IMR-90 (cell line): Measurements from ENCODE around the gene TBL3. TPM values are rescaled to one million over a fixed set of nuclear protein-coding genes. Genes with fewer than 3 reads are reported as not detected.

ENCODE experiments used
- ATAC-seq: fragments of 200-7000 bp; cut with Tn5 transposase; 2 replicates; pipeline ENCODE4 v1.9.1; 2020; ENCODE audit warnings: low read depth, mild to moderate bottlenecking, moderate library complexity
- BruUV-seq: library from RNA; stranded (reverse); fragments of 400-500 nt; replicated peaks from 2 replicates; lab custom pipeline; 2021; lab: Mats Ljungman, UMichigan
- CTCF ChIA-PET: fragments of 300-600 bp; formaldehyde crosslinking; extraction: SDS; loops from one replicate; lab custom pipeline; 2021; ENCODE audit warnings: antibody characterized with exemption; lab: Yijun Ruan, JAX
- POLR2A ChIA-PET: fragments of 300-600 bp; sonication (Branson Sonifier 250); formaldehyde crosslinking; loops from one replicate; lab custom pipeline; 2022; ENCODE audit warnings: antibody characterized with exemption; ENCODE audit not compliant: unreplicated experiment; lab: Charles Lee
- DNase-seq: peaks from one replicate; pipeline ENCODE4 v3.0.0; 2013
- H2AFZ ChIP-seq: replicated peaks from 2 replicates; pipeline ENCODE3; 2013; ENCODE audit warnings: low read length, mild to moderate bottlenecking; ENCODE audit not compliant: poor library complexity
- H2AK5ac ChIP-seq: 2 replicates; pipeline ENCODE4 v1.6.1; 2013; ENCODE audit warnings: low read depth, low read length, inconsistent platforms
- H2AK9ac ChIP-seq: replicated peaks from 2 replicates; pipeline ENCODE3; 2013; ENCODE audit warnings: mild to moderate bottlenecking, low read depth, low read length, moderate library complexity; ENCODE audit not compliant: poor library complexity
- H2BK120ac ChIP-seq: 2 replicates; pipeline ENCODE4 v1.6.1; 2013; ENCODE audit warnings: low read depth, low read length, inconsistent platforms
- H2BK15ac ChIP-seq: 3 replicates; pipeline ENCODE4 v1.6.1; 2013; ENCODE audit warnings: low read depth, low read length, inconsistent platforms
- H2BK20ac ChIP-seq: 2 replicates; pipeline ENCODE4 v1.6.1; 2013; ENCODE audit warnings: low read depth, mild to moderate bottlenecking, inconsistent platforms, low read length, moderate library complexity
- H2BK5ac ChIP-seq: 2 replicates; pipeline ENCODE4 v1.6.1; 2013; ENCODE audit warnings: mild to moderate bottlenecking, low read depth, low read length, inconsistent platforms; ENCODE audit not compliant: poor library complexity, severe bottlenecking
- H3K14ac ChIP-seq: replicated peaks from 2 replicates; pipeline ENCODE4 v1.6.1; 2013; ENCODE audit warnings: low read depth, low read length, inconsistent platforms
- H3K18ac ChIP-seq: 2 replicates; pipeline ENCODE4 v1.6.1; 2013; ENCODE audit warnings: low read depth, low read length, control low read depth
- H3K23ac ChIP-seq: 2 replicates; pipeline ENCODE4 v1.6.1; 2013; ENCODE audit warnings: low read depth, low read length, inconsistent platforms
- H3K27ac ChIP-seq: 2 replicates; pipeline ENCODE4 v1.5.1; 2013; ENCODE audit warnings: mild to moderate bottlenecking, control low read depth, low read length; ENCODE audit not compliant: insufficient read depth
- H3K27me3 ChIP-seq: 2 replicates; pipeline ENCODE4 v1.6.1; 2013; ENCODE audit warnings: low read length; ENCODE audit not compliant: control insufficient read depth, insufficient read depth
- H3K36me3 ChIP-seq: 2 replicates; pipeline ENCODE4 v1.6.1; 2013; ENCODE audit warnings: low read length, mixed read lengths; ENCODE audit not compliant: control insufficient read depth, insufficient read depth
- H3K4ac ChIP-seq: 2 replicates; pipeline ENCODE4 v1.6.1; 2013; ENCODE audit warnings: low read depth, low read length, inconsistent platforms
- H3K4me1 ChIP-seq: 2 replicates; pipeline ENCODE4 v1.6.1; 2013; ENCODE audit warnings: low read length, mixed read lengths; ENCODE audit not compliant: control insufficient read depth, insufficient read depth
- H3K4me2 ChIP-seq: 2 replicates; pipeline ENCODE4 v1.6.1; 2013; ENCODE audit warnings: low read depth, mild to moderate bottlenecking, control low read depth, low read length, moderate library complexity
- H3K4me3 ChIP-seq: 2 replicates; pipeline ENCODE4 v1.5.1; 2013; ENCODE audit warnings: low read depth, mild to moderate bottlenecking, control low read depth, low read length, moderate library complexity; ENCODE audit not compliant: insufficient read depth
- H3K56ac ChIP-seq: 2 replicates; pipeline ENCODE4 v1.6.1; 2013; ENCODE audit warnings: low read length, inconsistent platforms; ENCODE audit not compliant: insufficient read depth; ENCODE audit errors: extremely low read depth
- H3K79me1 ChIP-seq, 2 experiments: 2 replicates each; pipeline ENCODE4 v1.6.1; 2013; ENCODE audit warnings: low read length in 2 of 2, inconsistent platforms in 1 of 2, low read depth in 1 of 2
- H3K9ac ChIP-seq: 2 replicates; pipeline ENCODE4 v1.6.1; 2013; ENCODE audit warnings: low read depth, low read length, control low read depth
- H3K9me1 ChIP-seq: 2 replicates; pipeline ENCODE4 v1.6.1; 2013; ENCODE audit warnings: low read length, inconsistent platforms; ENCODE audit not compliant: insufficient read depth
- H3K9me3 ChIP-seq: 2 replicates; pipeline ENCODE4 v1.6.1; 2013; ENCODE audit warnings: low read length; ENCODE audit not compliant: control insufficient read depth, insufficient read depth
- H4K20me1 ChIP-seq: 2 replicates; pipeline ENCODE4 v1.6.1; 2013; ENCODE audit warnings: low read length, inconsistent platforms; ENCODE audit not compliant: insufficient read depth
- H4K5ac ChIP-seq: 2 replicates; pipeline ENCODE4 v1.6.1; 2013; ENCODE audit warnings: mild to moderate bottlenecking, low read depth, low read length, control low read depth
- H4K8ac ChIP-seq, 2 experiments: 2 replicates each; pipeline ENCODE4 v1.6.1; 2013; ENCODE audit warnings: low read depth in 2 of 2, low read length in 2 of 2, control low read depth in 1 of 2, inconsistent platforms in 1 of 2
- H4K91ac ChIP-seq: 2 replicates; pipeline ENCODE4 v1.6.1; 2013; ENCODE audit warnings: low read depth, low read length, inconsistent platforms; ENCODE audit not compliant: insufficient read depth
- BHLHE40 ChIP-seq: fragments of 150-350 bp; IDR thresholded peaks from 2 replicates; pipeline ENCODE4 v1.6.1; 2016; ENCODE audit warnings: mild to moderate bottlenecking, low read depth, low read length
- CHD1 ChIP-seq: IDR thresholded peaks from 2 replicates; pipeline ENCODE4 v1.6.1; 2012; ENCODE audit warnings: low read depth, low read length, improper control_type of control experiment
- ELK1 ChIP-seq: fragments of 150-350 bp; IDR thresholded peaks from 2 replicates; pipeline ENCODE4 v1.6.1; 2016; ENCODE audit warnings: low read depth, mild to moderate bottlenecking, low read length, moderate library complexity, borderline replicate concordance
- FOS ChIP-seq: fragments of 150-350 bp; IDR thresholded peaks from 2 replicates; pipeline ENCODE4 v1.6.1; 2016; ENCODE audit warnings: low read depth, low read length
- MAFK ChIP-seq: IDR thresholded peaks from 2 replicates; pipeline ENCODE4 v1.6.1; 2012; ENCODE audit warnings: low read depth, low read length, improper control_type of control experiment
- MAZ ChIP-seq: IDR thresholded peaks from 2 replicates; pipeline ENCODE4 v1.6.1; 2012; ENCODE audit warnings: low read depth, mild to moderate bottlenecking, low read length, improper control_type of control experiment, moderate library complexity, borderline replicate concordance
- MXI1 ChIP-seq: IDR thresholded peaks from 2 replicates; pipeline ENCODE4 v1.6.1; 2012; ENCODE audit warnings: low read depth, mild to moderate bottlenecking, low read length, moderate library complexity, borderline replicate concordance
- NFE2L2 ChIP-seq: fragments of 150-350 bp; IDR thresholded peaks from 2 replicates; pipeline ENCODE4 v1.6.1; 2016; ENCODE audit warnings: low read depth, mild to moderate bottlenecking, low read length
- POLR2A ChIP-seq: IDR thresholded peaks from 2 replicates; pipeline ENCODE4 v1.6.1; 2012; ENCODE audit warnings: mild to moderate bottlenecking, low read depth, low read length
- RCOR1 ChIP-seq: IDR thresholded peaks from 2 replicates; pipeline ENCODE4 v1.6.1; 2012; ENCODE audit warnings: mild to moderate bottlenecking, low read length, improper control_type of control experiment; ENCODE audit not compliant: insufficient replicate concordance
- RFX5 ChIP-seq: IDR thresholded peaks from 2 replicates; pipeline ENCODE4 v1.8.0; 2012; ENCODE audit warnings: low read depth, mild to moderate bottlenecking, low read length, moderate library complexity
- SMC3 ChIP-seq: fragments of 150-350 bp; IDR thresholded peaks from 2 replicates; pipeline ENCODE4 v1.6.1; 2016; ENCODE audit warnings: low read depth, mild to moderate bottlenecking, antibody characterized with exemption, low read length, moderate library complexity
- WGBS, 2 experiments: methylation state at CpG; one replicate each; pipeline versions ENCODE4 v1.1.5 to v1.1.7; 2013; ENCODE audit warnings: missing lambda C conversion rate in 2 of 2; ENCODE audit not compliant: insufficient read length in 1 of 2; ENCODE audit errors: extremely low coverage in 2 of 2; 5-methylcytosine and 5-hydroxymethylcytosine counted together
- dilution Hi-C: fragments of 300-500 bp; cut with HindIII; formaldehyde crosslinking; loops from one replicate; pipeline ENCODE4 v1.14.3; 2018; ENCODE audit warnings: low sequenced_read_pairs; ENCODE audit not compliant: unreplicated experiment
- in situ Hi-C: fragments of 300-500 bp; cut with MboI; formaldehyde crosslinking; loops from 3 replicates; pipeline ENCODE4 v1.14.3; 2019; ENCODE audit warnings: low sequenced_read_pairs, inconsistent platforms, mixed read lengths
- intact Hi-C: fragments of 100-400 bp; cut with micrococcal nuclease; formaldehyde crosslinking; loops from 2 replicates; pipeline ENCODE4 v1.10.0; 2022
- polyA plus RNA-seq, 3 experiments: library from polyadenylated mRNA; depleted of rRNA; stranded (reverse); fragments of >200 nt; gene quantifications; 2 replicates each; pipeline ENCODE4 v1.2.3, GENCODE V29; 2012; ENCODE audit warnings: low replicate concordance in 1 of 3
- total RNA-seq: library from RNA; depleted of rRNA; stranded (reverse); fragments of >200 nt; gene quantifications from 2 replicates; pipeline ENCODE4 v1.2.3, GENCODE V29; 2012
- TF ChIP-seq, protein P1 (sequence below): conservative IDR thresholded peaks from 2 replicates; pipeline ENCODE4 v1.5.1; 2012; ENCODE audit warnings: mild to moderate bottlenecking, low read depth, low read length, improper control_type of control experiment

Gene TBL3
- total and polyA plus RNA-seq, 2 of the 4 experiments (the other 2 are of a cell fraction) = 38.5 to 60.8 TPM

DNA sequence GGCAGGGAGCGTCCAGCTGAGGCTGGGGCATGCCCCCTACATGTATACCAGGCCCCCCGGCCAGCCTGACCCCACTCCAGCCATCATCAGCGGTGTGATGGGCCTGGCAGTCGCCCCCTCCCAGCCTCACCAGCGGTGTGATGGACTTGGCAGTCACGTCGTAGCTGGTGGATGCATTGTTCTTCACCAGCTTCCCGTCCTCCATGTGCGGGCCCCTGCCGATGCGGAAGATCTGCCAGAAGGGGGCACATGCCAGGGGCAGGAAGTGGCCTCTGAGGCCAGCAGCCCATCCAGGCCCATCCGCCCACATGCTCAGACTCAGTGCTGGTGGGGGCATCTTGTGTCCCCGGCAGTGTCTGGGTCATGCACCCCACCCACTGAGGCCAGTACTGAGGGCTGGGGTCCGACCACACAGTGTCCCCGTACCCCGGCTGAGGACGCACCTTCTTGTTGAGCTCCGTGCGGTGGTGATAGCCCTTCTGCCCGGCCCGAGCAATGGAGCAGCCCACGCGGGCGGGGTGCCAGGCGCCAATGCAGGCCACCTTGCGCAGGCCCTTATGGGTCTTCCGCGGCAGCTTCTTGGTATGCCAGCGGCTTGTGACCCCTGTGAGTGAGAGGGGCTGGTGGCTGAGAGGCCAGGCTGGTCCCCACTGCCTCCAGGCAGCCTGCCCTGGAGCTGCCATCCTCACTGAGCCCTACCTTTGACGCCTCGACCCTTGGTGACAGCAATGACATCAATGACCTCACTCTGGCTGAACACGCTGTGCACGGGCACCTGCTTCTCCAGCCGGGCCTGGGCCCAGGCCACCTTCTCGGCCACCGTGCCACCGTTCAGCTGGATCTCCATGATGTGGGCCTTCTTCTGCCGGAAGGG, 25.1 kb upstream of the TBL3 start:
- no peak overlapping the region for H2AK9ac ChIP-seq
- no peak overlapping the region for H2BK15ac ChIP-seq
- H2AFZ ChIP-seq = peak overlapping the region; percentile 58
- H3K27me3 ChIP-seq = no peaks in the 10 kb centered on the region
- no peaks in the 10 kb centered on the region for H4K20me1 ChIP-seq
- ChIA-PET CTCF (no interaction called here), POLR2A (no interaction called here)
- dilution Hi-C loops (no loop called here), in situ Hi-C loops (no loop called here), intact Hi-C loops (no loop called here)
- H3K4me2 ChIP-seq = no peak overlapping the region
- no peak overlapping the region for H3K18ac ChIP-seq
- H3K27ac ChIP-seq = no peak overlapping the region
- no peak overlapping the region for H4K91ac ChIP-seq
- no peak overlapping the region for H3K14ac ChIP-seq
- no peak overlapping the region for H2BK120ac ChIP-seq
- ATAC-seq (no peak), DNase-seq (no peak)
- H3K36me3 ChIP-seq = no peaks in the 10 kb centered on the region
- H2AK5ac ChIP-seq = no peak overlapping the region
- no peak overlapping the region for H3K4ac ChIP-seq
- no peaks in the 10 kb centered on the region for H3K9me3 ChIP-seq
- peaks cover 4 to 8% of the 10 kb centered on the region in 2 experiments; a peak in 3 of 4 replicates for H3K79me1 ChIP-seq
- peaks cover 5% of the 10 kb centered on the region; the same call in 1 of the 2 replicates for H3K4me1 ChIP-seq
- no TSS peak for BruUV-seq
- H2BK5ac ChIP-seq = no peak overlapping the region
- no peaks in the 10 kb centered on the region for H3K9me1 ChIP-seq
- H2BK20ac ChIP-seq = no peak overlapping the region
- H3K56ac ChIP-seq = no peak overlapping the region
- TF ChIP-seq POLR2A = no peak
- no peak for TF ChIP-seq SMC3
- no peak for TF ChIP-seq MAFK
- TF ChIP-seq NFE2L2 = no peak
- no peak for TF ChIP-seq MAZ
- no peak for TF ChIP-seq BHLHE40
- TF ChIP-seq RFX5 = no peak
- TF ChIP-seq, protein P1, sequence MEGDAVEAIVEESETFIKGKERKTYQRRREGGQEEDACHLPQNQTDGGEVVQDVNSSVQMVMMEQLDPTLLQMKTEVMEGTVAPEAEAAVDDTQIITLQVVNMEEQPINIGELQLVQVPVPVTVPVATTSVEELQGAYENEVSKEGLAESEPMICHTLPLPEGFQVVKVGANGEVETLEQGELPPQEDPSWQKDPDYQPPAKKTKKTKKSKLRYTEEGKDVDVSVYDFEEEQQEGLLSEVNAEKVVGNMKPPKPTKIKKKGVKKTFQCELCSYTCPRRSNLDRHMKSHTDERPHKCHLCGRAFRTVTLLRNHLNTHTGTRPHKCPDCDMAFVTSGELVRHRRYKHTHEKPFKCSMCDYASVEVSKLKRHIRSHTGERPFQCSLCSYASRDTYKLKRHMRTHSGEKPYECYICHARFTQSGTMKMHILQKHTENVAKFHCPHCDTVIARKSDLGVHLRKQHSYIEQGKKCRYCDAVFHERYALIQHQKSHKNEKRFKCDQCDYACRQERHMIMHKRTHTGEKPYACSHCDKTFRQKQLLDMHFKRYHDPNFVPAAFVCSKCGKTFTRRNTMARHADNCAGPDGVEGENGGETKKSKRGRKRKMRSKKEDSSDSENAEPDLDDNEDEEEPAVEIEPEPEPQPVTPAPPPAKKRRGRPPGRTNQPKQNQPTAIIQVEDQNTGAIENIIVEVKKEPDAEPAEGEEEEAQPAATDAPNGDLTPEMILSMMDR = no peak
- no peak for TF ChIP-seq CHD1
- TF ChIP-seq RCOR1 = no peak
- no peak for TF ChIP-seq FOS
- no peak for TF ChIP-seq MXI1
- no peak for TF ChIP-seq ELK1
- H3K23ac ChIP-seq = no peak overlapping the region
- no peak overlapping the region for H3K9ac ChIP-seq
- no peak overlapping the region for H3K4me3 ChIP-seq
- H4K5ac ChIP-seq = no peak overlapping the region
- 78% methylated on average over 24 of the region's 38 CpGs; no CpG with 5 or more reads in 1 of the 2 experiments for WGBS, 2 experiments
- no peak overlapping the region for H4K8ac ChIP-seq
